ENCODE data around the gene PARD3B. TPM values are rescaled to one million over a fixed set of nuclear protein-coding genes. Genes with fewer than 3 reads are reported as not detected.

The PARD3B gene
- total RNA-seq, 4 donors from 2014 or later, result 21.8 to 85.6 (median 36.1) TPM

GRCh38 chr2:205524656-205525055 lies 979.4 kb downstream of the PARD3B start:
- Histone ChIP-seq H3K4me1 (no peaks in the 10 kb centered on the region), H3K36me3 (no peaks in the 10 kb centered on the region), H3K27me3 (no peaks in the 10 kb centered on the region), H3K4me3 (no peak overlapping the region), H3K27ac (no peak overlapping the region), H3K9me3 (no peaks in the 10 kb centered on the region)
- intact Hi-C loops (cut with DNase I; ENCODE audit: low total_unique reads), result no loop called here
- no peak for TF ChIP-seq CTCF (IDR thresholded peaks at IDR 0.05)
- no peak for TF ChIP-seq POLR2A (IDR thresholded peaks at IDR 0.05)
- no peak for DNase-seq

- no peaks in the 10 kb centered on the region for H3K27me3 ChIP-seq
- H3K9me3 ChIP-seq, result no peaks in the 10 kb centered on the region
- H3K4me3 ChIP-seq, result no peak overlapping the region
- H3K4me1 ChIP-seq, result no peaks in the 10 kb centered on the region
- no peak for TF ChIP-seq CTCF (IDR thresholded peaks at IDR 0.05)
- TF ChIP-seq POLR2A (IDR thresholded peaks at IDR 0.05), result no peak
- no peak for DNase-seq
- H3K27ac ChIP-seq, result no peak overlapping the region
- intact Hi-C loops (cut with DNase I; ENCODE audit: low total_unique reads), result no loop called here
- no peaks in the 10 kb centered on the region for H3K36me3 ChIP-seq
Measured at GRCh38 chr2:205527801-205528200, 982.5 kb downstream of the PARD3B start.

GRCh38 chr2:205531072-205531471 lies 985.8 kb downstream of the PARD3B start:
- H3K9me3 ChIP-seq, result no peaks in the 10 kb centered on the region
- H3K4me1 ChIP-seq, result no peaks in the 10 kb centered on the region
- intact Hi-C loops (cut with DNase I; ENCODE audit: low total_unique reads), result no loop called here
- H3K36me3 ChIP-seq, result no peaks in the 10 kb centered on the region
- H3K4me3 ChIP-seq, result no peak overlapping the region
- H3K27ac ChIP-seq, result no peak overlapping the region
- no peaks in the 10 kb centered on the region for H3K27me3 ChIP-seq
- DNase-seq, result no peak
- no peak for TF ChIP-seq CTCF (IDR thresholded peaks at IDR 0.05)

- no peak overlapping the region for H3K4me3 ChIP-seq
- no peak for TF ChIP-seq POLR2A (IDR thresholded peaks at IDR 0.05)
- TF ChIP-seq CTCF (IDR thresholded peaks at IDR 0.05), result no peak
- no peaks in the 10 kb centered on the region for H3K4me1 ChIP-seq
- no peaks in the 10 kb centered on the region for H3K9me3 ChIP-seq
- no peak for DNase-seq
- no peaks in the 10 kb centered on the region for H3K36me3 ChIP-seq
- no peaks in the 10 kb centered on the region for H3K27me3 ChIP-seq
- H3K27ac ChIP-seq, result no peak overlapping the region
- intact Hi-C loops (cut with DNase I; ENCODE audit: low total_unique reads), result no loop called here
Measured at GRCh38 chr2:205531489-205532148, 986.3 kb downstream of the PARD3B start.

- H3K4me3 ChIP-seq, result no peak overlapping the region
- no peaks in the 10 kb centered on the region for H3K9me3 ChIP-seq
- H3K36me3 ChIP-seq, result no peaks in the 10 kb centered on the region
- no peaks in the 10 kb centered on the region for H3K4me1 ChIP-seq
- intact Hi-C loops (cut with DNase I; ENCODE audit: low total_unique reads), result no loop called here
- DNase-seq, result no peak
- H3K27me3 ChIP-seq, result no peaks in the 10 kb centered on the region
- TF ChIP-seq CTCF (IDR thresholded peaks at IDR 0.05), result no peak
- TF ChIP-seq POLR2A (IDR thresholded peaks at IDR 0.05), result no peak
- no peak overlapping the region for H3K27ac ChIP-seq
Measured at GRCh38 chr2:205535001-205535400, 989.7 kb downstream of the PARD3B start.
